ENCODE data around the gene MUC3A.
"Not testable (repeated sequence)": the region's sequence is repeated elsewhere in the genome, so short reads cannot be mapped to it uniquely, and the experiment has no call there.

MUC3A gene

GRCh38 chr7:100978300-100978699 is 29.0 kb downstream of the MUC3A start:
- no peak for DNase-seq (ENCODE audit: extremely low read depth, low read depth)
- TF ChIP-seq CTCF (IDR thresholded peaks at IDR 0.05; ENCODE audit: low read depth, low read length): no peak

- no peak for DNase-seq (ENCODE audit: extremely low read depth, low read depth)
- no peak for TF ChIP-seq CTCF (IDR thresholded peaks at IDR 0.05; ENCODE audit: low read depth, low read length)
These were observed 34.3 kb downstream of the MUC3A start for GRCh38 chr7:100983451-100984187.

GRCh38 chr7:100984241-100984918 is 35.0 kb downstream of the MUC3A start:
- DNase-seq (ENCODE audit: extremely low read depth, low read depth): not testable (repeated sequence)

GRCh38 chr7:100985033-100985797 is 35.9 kb downstream of the MUC3A start:
- DNase-seq (ENCODE audit: extremely low read depth, low read depth): not testable (repeated sequence)

GRCh38 chr7:100991631-100992030 is 42.3 kb downstream of the MUC3A start:
- TF ChIP-seq CTCF (IDR thresholded peaks at IDR 0.05; ENCODE audit: low read depth, low read length): no peak
- DNase-seq (ENCODE audit: extremely low read depth, low read depth): no peak

GRCh38 chr7:100992280-100992679 is 42.9 kb downstream of the MUC3A start:
- not testable (repeated sequence) for DNase-seq (ENCODE audit: extremely low read depth, low read depth)

GRCh38 chr7:100994671-100995070 is 45.3 kb downstream of the MUC3A start:
- not testable (repeated sequence) for DNase-seq (ENCODE audit: extremely low read depth, low read depth)

- not testable (repeated sequence) for DNase-seq (ENCODE audit: extremely low read depth, low read depth)
These were observed 49.2 kb downstream of the MUC3A start for GRCh38 chr7:100998530-100998929.

- DNase-seq (ENCODE audit: extremely low read depth, low read depth): not testable (repeated sequence)
These were observed 50.0 kb downstream of the MUC3A start for GRCh38 chr7:100999334-100999733.

- DNase-seq (ENCODE audit: extremely low read depth, low read depth): not testable (repeated sequence)
These were observed 50.7 kb downstream of the MUC3A start for GRCh38 chr7:101000025-101000424.

GRCh38 chr7:101002333-101002732 is 53.0 kb downstream of the MUC3A start:
- DNase-seq (ENCODE audit: extremely low read depth, low read depth): not testable (repeated sequence)

GRCh38 chr7:101007361-101007760 is 58.0 kb downstream of the MUC3A start:
- not testable (repeated sequence) for DNase-seq (ENCODE audit: extremely low read depth, low read depth)
